Thyroid gland (tissue), 4 donors: Measurements from ENCODE around the gene WSB2. TPM values are rescaled to one million over a fixed set of nuclear protein-coding genes. Genes with fewer than 3 reads are reported as not detected.
"Not testable (repeated sequence)": the region's sequence is repeated elsewhere in the genome, so short reads cannot be mapped to it uniquely, and the experiment has no call there.

Experiments
- DNase-seq, 2 donors: peaks; one replicate each; pipeline ENCODE4 v3.0.0-alpha.2; 2019
- H3K27ac ChIP-seq, 3 donors: fragments of 200-600 bp; sonication (generic); 1 replicate in 2 of 3; 2 replicates in 1 of 3; pipeline ENCODE4 v1.5.1; 2016 to 2019; ENCODE audit warnings: mild to moderate bottlenecking in 1 of 3, moderate library complexity in 1 of 3
- H3K27me3 ChIP-seq: fragments of 200-600 bp; sonication (generic); one replicate; pipeline ENCODE4 v1.5.1; 2019
- H3K36me3 ChIP-seq, 2 donors: fragments of 200-600 bp; sonication (generic); one replicate each; pipeline ENCODE4 v1.5.1; 2016 to 2019
- H3K4me1 ChIP-seq, 2 donors: fragments of 200-600 bp; sonication (generic); one replicate each; pipeline ENCODE4 v1.5.1; 2017 to 2019
- H3K4me3 ChIP-seq, 3 donors: fragments of 200-600 bp; sonication (generic); replicated peaks in 1 of 3; 1 replicate in 2 of 3; 2 replicates in 1 of 3; pipeline ENCODE4 v1.5.1; 2016; ENCODE audit warnings: mild to moderate bottlenecking in 1 of 3
- H3K9me3 ChIP-seq: fragments of 200-600 bp; sonication (generic); one replicate; pipeline ENCODE4 v1.5.1; 2017
- CTCF ChIP-seq, 6 experiments: fragments of 200-600 bp in 3 of 6; fragments of 450-650 bp in 3 of 6; sonication (generic) in 3 of 6; IDR thresholded peaks; one replicate each; pipeline ENCODE4 v1.5.1; 2016 to 2019; ENCODE audit warnings: antibody characterized with exemption in 6 of 6, mild to moderate bottlenecking in 2 of 6, inconsistent platforms in 1 of 6, moderate library complexity in 1 of 6
- POLR2A ChIP-seq, 2 donors: fragments of 450-650 bp; IDR thresholded peaks; one replicate each; pipeline ENCODE4 v1.6.1; 2017; ENCODE audit warnings: antibody characterized with exemption in 2 of 2, mild to moderate bottlenecking in 2 of 2, moderate library complexity in 1 of 2
- WGBS, 2 donors: methylation state at CpG; one replicate each; pipeline ENCODE4 v1.1.5; 2017; 5-methylcytosine and 5-hydroxymethylcytosine counted together
- intact Hi-C: fragments of 100-400 bp; cut with DNase I; formaldehyde crosslinking; loops from one replicate; pipeline ENCODE4 v1.15.1; 2023
- total RNA-seq, 4 donors: library from RNA; depleted of rRNA; stranded (reverse); fragments of >200 nt; gene quantifications; one replicate each; pipeline ENCODE4 v1.2.3, GENCODE V29; 2016

Gene WSB2
- total RNA-seq, 4 donors from 2014 or later = 64.6 to 97.0 (median 86.0) TPM

- no peak for DNase-seq
- no peaks in the 10 kb centered on the region for H3K4me1 ChIP-seq
- H3K27me3 ChIP-seq = no peaks in the 10 kb centered on the region
- 94% methylated on average over 7 of the region's 7 CpGs for WGBS, 2 donors
- TF ChIP-seq POLR2A (IDR thresholded peaks at IDR 0.05) (no peak), CTCF (IDR thresholded peaks at IDR 0.05) (no peak)
- H3K9me3 ChIP-seq = no peaks in the 10 kb centered on the region
- H3K4me3 ChIP-seq = no peak overlapping the region
- H3K27ac ChIP-seq = no peak overlapping the region
- peaks cover 62 to 66% of the 10 kb centered on the region in 2 donors for H3K36me3 ChIP-seq
- intact Hi-C loops = loop anchor here (10.0 kb wide), 1 partner anchor 157 kb away; no protein-coding TSS in a partner anchor
These were observed 28.8 kb downstream of the WSB2 start for GRCh38 chr12:118032188-118032587.

- Histone ChIP-seq H3K4me1 (peaks cover 0 to 25% of the 10 kb centered on the region in 2 donors), H3K9me3 (no peaks in the 10 kb centered on the region), H3K4me3 (no peak overlapping the region), H3K27me3 (no peaks in the 10 kb centered on the region), H3K27ac (no peak overlapping the region), H3K36me3 (peaks cover 38 to 40% of the 10 kb centered on the region in 2 donors)
- intact Hi-C loops = no loop called here
- no peak for DNase-seq
- 95 to 99% methylated on average over 5 of the region's 5 CpGs for WGBS, 2 donors
- no peak for TF ChIP-seq POLR2A (IDR thresholded peaks at IDR 0.05)
- no peak for TF ChIP-seq CTCF (IDR thresholded peaks at IDR 0.05)
These were observed 31.8 kb downstream of the WSB2 start for GRCh38 chr12:118029166-118029565.

- peak overlapping the region in 1 of 3 donors; percentile 34 for H3K27ac ChIP-seq
- H3K4me1 ChIP-seq = peaks cover 0 to 49% of the 10 kb centered on the region in 2 donors
- intact Hi-C loops = no loop called here
- WGBS, 2 donors = 75 to 82% methylated on average over 4 of the region's 4 CpGs
- no peaks in the 10 kb centered on the region for H3K9me3 ChIP-seq
- no peak for TF ChIP-seq POLR2A (IDR thresholded peaks at IDR 0.05)
- TF ChIP-seq CTCF (IDR thresholded peaks at IDR 0.05) = no peak
- no peak overlapping the region for H3K4me3 ChIP-seq
- peaks cover 0 to 13% of the 10 kb centered on the region in 2 donors for H3K36me3 ChIP-seq
- no peaks in the 10 kb centered on the region for H3K27me3 ChIP-seq
- DNase-seq = no peak
These were observed 35.8 kb downstream of the WSB2 start for GRCh38 chr12:118025168-118025567.

- intact Hi-C loops = no loop called here
- peak; percentile 75 to 77 for DNase-seq
- 42 to 47% methylated on average over 9 of the region's 9 CpGs for WGBS, 2 donors
- peak overlapping the region; percentile 8 to 75 (median 35) for H3K27ac ChIP-seq
- H3K4me3 ChIP-seq = no peak overlapping the region
- H3K9me3 ChIP-seq = no peaks in the 10 kb centered on the region
- H3K4me1 ChIP-seq = peaks cover 0 to 49% of the 10 kb centered on the region in 2 donors
- peaks cover 0 to 13% of the 10 kb centered on the region in 2 donors for H3K36me3 ChIP-seq
- TF ChIP-seq CTCF (IDR thresholded peaks at IDR 0.05) (no peak), POLR2A (IDR thresholded peaks at IDR 0.05) (peak in 1 of 2 donors; percentile 22)
- no peaks in the 10 kb centered on the region for H3K27me3 ChIP-seq
These were observed 37.6 kb downstream of the WSB2 start for GRCh38 chr12:118023301-118023860.

GRCh38 chr12:118022728-118023109 is 38.3 kb downstream of the WSB2 start:
- no peak for DNase-seq
- intact Hi-C loops = no loop called here
- Histone ChIP-seq H3K4me1 (peaks cover 0 to 49% of the 10 kb centered on the region in 2 donors), H3K36me3 (peaks cover 0 to 13% of the 10 kb centered on the region in 2 donors), H3K4me3 (no peak overlapping the region), H3K27me3 (no peaks in the 10 kb centered on the region), H3K27ac (peak overlapping the region; percentile 8 to 75 (median 35)), H3K9me3 (no peaks in the 10 kb centered on the region)
- no peak for TF ChIP-seq POLR2A (IDR thresholded peaks at IDR 0.05)
- no peak for TF ChIP-seq CTCF (IDR thresholded peaks at IDR 0.05)
- WGBS, 2 donors = 93 to 97% methylated on average over 3 of the region's 3 CpGs

- H3K9me3 ChIP-seq, H3K4me3 ChIP-seq, H3K27me3 ChIP-seq, intact Hi-C loops: not testable (repeated sequence)
- 83 to 85% methylated on average over 13 of the region's 13 CpGs for WGBS, 2 donors
- peak overlapping the region in 2 of 3 donors; percentile 35 to 75 for H3K27ac ChIP-seq
- H3K36me3 ChIP-seq = peaks cover 0 to 13% of the 10 kb centered on the region in 2 donors
- peak; percentile 44 to 54 for DNase-seq
- peaks cover 3 to 53% of the 10 kb centered on the region in 2 donors for H3K4me1 ChIP-seq
These were observed 38.8 kb downstream of the WSB2 start for GRCh38 chr12:118022097-118022727.
